HG02588 (cell line): ENCODE results near the gene DND1.
"Not testable (repeated sequence)": the region's sequence is repeated elsewhere in the genome, so short reads cannot be mapped to it uniquely, and the experiment has no call there.

ENCODE experiments used
- ATAC-seq: cut with Tn5 transposase; IDR thresholded peaks from one replicate; pipeline ENCODE4 v1.9.1; 2021; ENCODE audit warnings: mild to moderate bottlenecking, moderate library complexity; ENCODE audit not compliant: unreplicated experiment

DND1 gene

GRCh38 chr5:140673187-140673976 lies at the start of gene DND1:
Gene DND1, minus strand, starts transcription at chr5:140673576. Its CDS starts 34 bp downstream, at chr5:140673542.
- ATAC-seq, result no peak

GRCh38 chr5:140721395-140721794 lies 48.0 kb upstream of the DND1 start:
- not testable (repeated sequence) for ATAC-seq

- not testable (repeated sequence) for ATAC-seq
Observed at GRCh38 chr5:140720738-140721137, 47.4 kb upstream of the DND1 start.

- no peak for ATAC-seq
Observed at GRCh38 chr5:140718266-140718592, 44.9 kb upstream of the DND1 start.

GRCh38 chr5:140716238-140716637 lies 42.9 kb upstream of the DND1 start:
- not testable (repeated sequence) for ATAC-seq

- no peak for ATAC-seq
Observed at GRCh38 chr5:140713562-140714094, 40.3 kb upstream of the DND1 start.

- ATAC-seq, result no peak
Observed at GRCh38 chr5:140711794-140712193, 38.4 kb upstream of the DND1 start.

- peak; percentile 89 for ATAC-seq
Observed at GRCh38 chr5:140710899-140711552, 37.6 kb upstream of the DND1 start.

- not testable (repeated sequence) for ATAC-seq
Observed at GRCh38 chr5:140708787-140709186, 35.4 kb upstream of the DND1 start.

- ATAC-seq, result no peak
Observed at GRCh38 chr5:140707812-140708211, 34.4 kb upstream of the DND1 start.

GRCh38 chr5:140700177-140701144 lies 27.1 kb upstream of the DND1 start, which contains the start of gene ZMAT2:
Gene ZMAT2, plus strand, starts transcription at chr5:140700447. Its CDS starts 14 bp downstream, at chr5:140700461.
- peak; percentile 97 for ATAC-seq

GRCh38 chr5:140696891-140697492 lies 23.6 kb upstream of the DND1 start:
- no peak for ATAC-seq

GRCh38 chr5:140694276-140694675 lies 20.9 kb upstream of the DND1 start:
- ATAC-seq, result no peak

GRCh38 chr5:140690941-140691924 lies 17.9 kb upstream of the DND1 start, which contains the start of the genes HARS1 and HARS2:
Gene HARS1, minus strand, starts transcription at chr5:140691370. Its CDS starts 66 bp downstream, at chr5:140691304.
Gene HARS2, plus strand, starts transcription at chr5:140691455. Its CDS starts 194 bp downstream, at chr5:140691649.
- ATAC-seq, result peak; percentile 97

- ATAC-seq, result no peak
Observed at GRCh38 chr5:140690376-140690932, 17.1 kb upstream of the DND1 start.

GRCh38 chr5:140678993-140679392 lies 5.6 kb upstream of the DND1 start:
- ATAC-seq, result no peak

- peak; percentile 50 for ATAC-seq
Observed at GRCh38 chr5:140677947-140678346, 4.6 kb upstream of the DND1 start.

GRCh38 chr5:140674629-140675028 lies 1.3 kb upstream of the DND1 start:
- no peak for ATAC-seq

- ATAC-seq, result no peak
Observed at GRCh38 chr5:140674211-140674610, 835 bp upstream of the DND1 start.
